Activated CD4-positive, alpha-beta T cell treated with anti-CD3 and anti-CD28 coated beads for 48 hours (primary cell): ENCODE results near the gene KDM5A.
A peak's percentile ranks its signal among the peaks of the same experiment; 100 is the strongest.
"Not testable (repeated sequence)": the region's sequence is repeated elsewhere in the genome, so short reads cannot be mapped to it uniquely, and the experiment has no call there.

Source experiments
- DNase-seq: peaks from one replicate; pipeline ENCODE4 v3.0.0-alpha.2; 2020

Gene KDM5A

GRCh38 chr12:389142-390096 is at the start of gene KDM5A:
KDM5A (minus strand) TSS chr12:389320; CDS start chr12:389091, 229 bp downstream.
- peak; percentile 91 for DNase-seq

GRCh38 chr12:435737-436136 is 46.6 kb upstream of the KDM5A start:
- DNase-seq: not testable (repeated sequence)

GRCh38 chr12:422526-422925 is 33.4 kb upstream of the KDM5A start:
- DNase-seq: no peak

GRCh38 chr12:418432-418831 is 29.3 kb upstream of the KDM5A start:
- no peak for DNase-seq

- DNase-seq: no peak
Observed at GRCh38 chr12:414859-415258, 25.7 kb upstream of the KDM5A start.

- DNase-seq: peak; percentile 11
Observed at GRCh38 chr12:402029-402389, 12.9 kb upstream of the KDM5A start.

- peak; percentile 95 for DNase-seq
Observed at GRCh38 chr12:401235-402028, 12.3 kb upstream of the KDM5A start, which contains the start of gene CCDC77. CCDC77 (plus strand) TSS chr12:401644; CDS start chr12:409384, 7,740 bp downstream.

- DNase-seq: no peak
Observed at GRCh38 chr12:400828-401227, 11.7 kb upstream of the KDM5A start.

GRCh38 chr12:388541-389141 is 479 bp downstream of the KDM5A start:
- peak; percentile 64 for DNase-seq

GRCh38 chr12:388012-388411 is 1.1 kb downstream of the KDM5A start:
- no peak for DNase-seq

GRCh38 chr12:386651-387050 is 2.5 kb downstream of the KDM5A start:
- no peak for DNase-seq

GRCh38 chr12:370739-371485 is 18.2 kb downstream of the KDM5A start:
- not testable (repeated sequence) for DNase-seq

- DNase-seq: no peak
Observed at GRCh38 chr12:367972-368371, 21.1 kb downstream of the KDM5A start.

GRCh38 chr12:366820-367219 is 22.3 kb downstream of the KDM5A start:
- DNase-seq: no peak

GRCh38 chr12:359091-359490 is 30.0 kb downstream of the KDM5A start:
- no peak for DNase-seq

- DNase-seq: no peak
Observed at GRCh38 chr12:356276-356988, 32.7 kb downstream of the KDM5A start.

GRCh38 chr12:351197-351596 is 37.9 kb downstream of the KDM5A start:
- DNase-seq: not testable (repeated sequence)

- not testable (repeated sequence) for DNase-seq
Observed at GRCh38 chr12:349625-350024, 39.5 kb downstream of the KDM5A start.

GRCh38 chr12:343036-343435 is 46.1 kb downstream of the KDM5A start:
- peak; percentile 17 for DNase-seq

GRCh38 chr12:337039-337438 is 52.1 kb downstream of the KDM5A start:
- no peak for DNase-seq

- no peak for DNase-seq
Observed at GRCh38 chr12:334125-334524, 55.0 kb downstream of the KDM5A start.
